Germinal center (tissue), 1 donor: ENCODE results near the gene TBC1D14.

Experiments
- DNase-seq: peaks from one replicate; pipeline ENCODE4 v3.0.0; 2012; ENCODE audit warnings: mixed read lengths, low spot score

The TBC1D14 gene

DNA sequence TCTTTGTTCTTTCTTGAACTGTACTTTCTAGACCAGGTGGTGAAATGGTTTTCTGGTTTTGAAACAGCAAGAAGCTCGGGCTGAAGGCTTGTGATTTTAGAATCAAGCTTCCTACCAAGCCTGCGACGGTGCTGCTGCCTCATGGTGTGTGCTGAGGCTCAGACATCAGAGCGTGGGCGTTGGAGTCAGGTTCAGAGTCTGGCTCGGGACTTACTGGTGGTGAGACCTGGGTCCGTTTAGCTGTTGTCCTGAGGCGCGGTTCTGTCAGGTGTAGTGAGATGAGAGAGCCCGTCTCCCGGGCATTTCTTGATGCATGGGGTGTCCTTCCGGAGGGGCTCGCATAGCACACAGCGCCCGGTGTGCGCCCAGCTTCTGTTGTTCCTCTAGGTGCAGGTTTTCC, 113.9 kb downstream of the TBC1D14 start:
- DNase-seq, result no peak

DNA sequence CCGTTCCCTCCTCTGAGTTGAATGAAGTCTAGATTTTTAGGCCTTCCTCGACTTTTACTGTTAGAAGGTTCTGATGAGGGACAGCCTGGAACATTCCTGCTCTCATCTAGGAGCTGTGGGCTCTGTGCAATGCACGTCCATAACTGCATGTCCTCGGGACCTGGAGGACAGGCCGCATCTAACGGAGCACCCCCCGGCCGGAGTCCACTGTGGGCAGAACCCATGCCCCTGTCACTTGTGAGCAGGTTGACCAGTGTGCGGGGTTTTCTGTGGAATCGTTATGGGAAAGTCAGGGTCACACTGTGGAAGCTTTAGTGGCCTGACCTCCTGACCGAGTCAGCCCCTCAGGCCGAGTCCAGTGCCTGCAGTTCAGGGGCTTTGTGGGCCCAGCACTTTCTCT, 114.3 kb downstream of the TBC1D14 start:
- no peak for DNase-seq

DNA sequence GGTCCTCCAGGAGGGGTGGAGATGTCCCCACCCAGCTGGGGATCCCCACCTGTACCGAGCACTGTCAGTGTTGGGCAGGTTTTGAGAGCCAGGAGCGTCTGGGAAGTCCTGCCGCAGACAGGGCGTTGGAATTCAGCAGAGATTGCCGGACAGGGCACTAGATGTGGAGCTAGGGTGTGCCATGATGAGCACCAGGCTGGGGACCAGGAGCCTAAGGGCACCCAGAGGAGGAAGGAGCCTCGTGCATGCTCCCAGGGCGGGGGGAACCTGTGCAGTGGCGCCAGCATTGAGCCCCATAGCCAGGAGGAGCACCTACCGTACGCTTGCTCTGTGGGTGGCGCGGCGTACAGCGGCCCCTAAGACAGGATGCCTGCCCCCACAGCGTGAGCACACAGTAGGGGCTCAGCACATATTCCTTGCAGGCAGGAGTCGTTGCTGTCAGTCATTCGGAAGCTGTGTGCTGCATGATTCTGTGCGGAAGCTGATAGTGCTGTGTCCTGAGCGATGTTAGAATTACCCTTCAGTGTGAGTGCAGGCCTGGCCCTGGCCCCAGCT, 114.8 kb downstream of the TBC1D14 start:
- no peak for DNase-seq

DNA sequence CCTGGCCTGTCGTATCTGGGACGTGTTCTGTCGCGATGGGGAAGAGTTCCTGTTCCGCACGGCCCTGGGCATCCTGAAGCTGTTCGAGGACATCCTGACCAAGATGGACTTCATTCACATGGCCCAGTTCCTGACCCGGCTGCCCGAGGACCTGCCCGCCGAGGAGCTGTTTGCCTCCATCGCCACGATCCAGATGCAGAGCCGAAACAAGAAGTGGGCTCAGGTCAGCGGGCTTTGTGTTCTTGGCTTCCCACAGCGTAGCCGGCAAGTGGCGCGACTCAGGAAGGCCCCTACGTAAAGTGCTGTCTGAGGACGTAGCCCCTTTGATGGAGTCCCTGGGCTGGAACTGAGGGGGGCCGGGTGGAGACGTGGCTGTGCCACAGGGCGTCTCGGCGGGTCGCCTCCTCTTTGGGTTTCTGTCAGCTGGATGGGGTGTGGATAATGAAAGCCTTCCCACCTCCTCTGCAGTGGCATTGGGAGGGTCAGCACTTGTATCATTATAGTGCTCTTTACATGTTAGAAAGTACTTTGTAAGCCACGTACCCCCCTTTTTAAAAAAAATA, 115.5 kb downstream of the TBC1D14 start:
- no peak for DNase-seq

DNA sequence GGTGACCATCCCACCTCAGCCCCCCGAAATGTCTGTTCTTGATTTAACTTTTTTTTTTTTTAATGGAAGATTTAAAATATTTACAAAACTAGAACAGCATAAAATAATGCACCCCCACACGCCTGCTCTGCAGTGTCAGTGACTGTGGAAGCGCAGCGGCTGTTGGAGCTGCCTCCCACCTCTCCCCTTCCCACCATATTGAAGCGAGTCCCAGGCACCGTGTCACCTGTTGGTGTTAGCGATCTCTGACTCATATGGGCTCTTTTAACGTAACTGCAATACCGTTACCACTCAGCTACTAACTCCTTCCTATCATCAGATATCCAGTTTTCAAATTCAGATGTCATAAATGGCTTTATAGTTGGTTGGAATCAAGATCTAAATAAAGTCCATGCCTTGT, 116.5 kb downstream of the TBC1D14 start:
- no peak for DNase-seq

DNA sequence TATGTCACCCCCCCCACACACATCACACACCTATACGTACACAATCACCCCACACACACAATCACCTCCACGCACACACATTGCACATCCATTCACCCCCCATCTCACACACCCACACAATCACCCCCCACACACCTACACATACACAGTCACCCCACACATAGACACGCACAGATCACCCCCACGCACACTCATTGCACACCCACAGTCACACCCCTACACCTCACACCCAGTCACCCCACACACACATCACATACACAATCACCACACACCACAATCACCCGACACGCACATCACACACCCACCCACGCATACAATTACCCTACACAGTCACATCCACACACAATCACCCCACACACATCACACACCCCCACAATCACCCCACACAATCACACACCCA, 117.7 kb downstream of the TBC1D14 start:
- DNase-seq, result no peak

DNA sequence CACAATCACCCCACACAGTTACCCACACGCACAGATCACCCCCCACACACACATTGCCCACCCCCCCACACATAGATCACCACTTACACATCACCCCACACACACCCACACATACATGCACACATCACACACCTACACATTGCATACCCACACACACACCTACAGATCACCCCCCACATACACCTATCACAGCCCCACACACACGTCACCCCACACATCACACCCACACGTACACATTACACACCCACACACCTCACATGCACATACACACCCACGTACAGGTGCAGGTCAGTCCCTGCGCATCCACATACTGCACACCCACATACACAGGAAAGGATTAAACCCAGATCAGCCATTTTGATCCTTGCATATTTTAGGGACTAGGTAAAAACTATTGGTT, 118.3 kb downstream of the TBC1D14 start:
- DNase-seq, result no peak

DNA sequence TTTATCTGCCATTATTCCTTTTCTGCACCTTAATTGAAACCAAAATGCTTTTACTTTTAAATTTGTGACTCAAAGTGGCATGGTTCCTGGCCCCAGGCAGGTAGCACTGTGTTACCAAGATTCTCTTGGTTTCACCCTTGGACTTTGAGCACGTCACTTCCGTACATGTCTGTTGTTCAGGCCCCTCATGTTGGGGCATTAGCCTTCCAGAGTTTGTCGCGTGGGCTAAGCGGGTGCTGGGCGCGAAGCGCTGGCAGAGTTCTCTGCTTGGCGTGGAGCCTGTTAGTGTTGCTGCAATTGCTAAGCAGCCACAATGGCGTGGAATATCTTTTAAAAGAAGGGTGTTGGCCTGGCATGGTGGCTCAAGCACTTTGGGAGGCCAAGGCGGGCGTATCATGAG, 119.6 kb downstream of the TBC1D14 start:
- no peak for DNase-seq

DNA sequence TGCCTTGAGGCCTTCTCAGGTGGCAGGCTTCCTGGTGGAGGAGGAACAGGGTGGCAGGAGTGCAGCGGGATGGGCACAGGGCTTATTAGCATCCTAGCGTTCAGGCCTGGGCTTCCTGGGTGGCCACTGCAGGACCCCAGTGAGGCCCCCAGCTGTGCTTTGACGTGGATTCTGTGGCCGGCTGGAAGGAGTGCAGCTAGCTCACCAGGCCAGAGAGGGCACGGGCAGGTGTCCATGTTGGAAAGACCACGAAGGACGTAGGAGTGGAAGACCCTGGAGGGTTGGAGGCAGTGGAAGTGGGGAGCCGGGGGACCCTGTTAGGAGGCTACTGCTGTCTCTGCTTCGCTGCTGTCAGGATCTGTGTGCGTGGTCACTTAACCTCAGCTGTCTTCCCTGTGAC, 120.3 kb downstream of the TBC1D14 start:
- DNase-seq, result no peak

DNA sequence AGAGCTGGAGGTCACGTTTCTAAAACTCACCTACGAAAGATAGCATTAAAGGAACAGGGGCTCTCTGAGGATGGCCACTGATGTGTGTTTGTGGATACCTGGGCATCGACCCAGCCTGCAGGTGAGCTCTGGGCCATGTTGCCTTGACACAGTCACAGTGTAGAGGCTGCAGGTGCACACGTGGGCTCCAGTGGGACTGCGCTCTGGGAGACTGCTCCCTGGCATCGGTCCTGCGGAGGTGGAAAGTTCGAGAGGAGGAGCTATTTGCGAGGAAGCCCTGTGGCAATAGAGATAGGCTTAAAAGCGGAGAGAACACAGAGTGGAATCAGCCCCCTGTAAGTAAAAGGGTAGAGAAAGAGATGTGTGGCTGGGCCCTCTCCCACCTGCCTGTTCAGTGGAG, 121.2 kb downstream of the TBC1D14 start:
- DNase-seq, result no peak

DNA sequence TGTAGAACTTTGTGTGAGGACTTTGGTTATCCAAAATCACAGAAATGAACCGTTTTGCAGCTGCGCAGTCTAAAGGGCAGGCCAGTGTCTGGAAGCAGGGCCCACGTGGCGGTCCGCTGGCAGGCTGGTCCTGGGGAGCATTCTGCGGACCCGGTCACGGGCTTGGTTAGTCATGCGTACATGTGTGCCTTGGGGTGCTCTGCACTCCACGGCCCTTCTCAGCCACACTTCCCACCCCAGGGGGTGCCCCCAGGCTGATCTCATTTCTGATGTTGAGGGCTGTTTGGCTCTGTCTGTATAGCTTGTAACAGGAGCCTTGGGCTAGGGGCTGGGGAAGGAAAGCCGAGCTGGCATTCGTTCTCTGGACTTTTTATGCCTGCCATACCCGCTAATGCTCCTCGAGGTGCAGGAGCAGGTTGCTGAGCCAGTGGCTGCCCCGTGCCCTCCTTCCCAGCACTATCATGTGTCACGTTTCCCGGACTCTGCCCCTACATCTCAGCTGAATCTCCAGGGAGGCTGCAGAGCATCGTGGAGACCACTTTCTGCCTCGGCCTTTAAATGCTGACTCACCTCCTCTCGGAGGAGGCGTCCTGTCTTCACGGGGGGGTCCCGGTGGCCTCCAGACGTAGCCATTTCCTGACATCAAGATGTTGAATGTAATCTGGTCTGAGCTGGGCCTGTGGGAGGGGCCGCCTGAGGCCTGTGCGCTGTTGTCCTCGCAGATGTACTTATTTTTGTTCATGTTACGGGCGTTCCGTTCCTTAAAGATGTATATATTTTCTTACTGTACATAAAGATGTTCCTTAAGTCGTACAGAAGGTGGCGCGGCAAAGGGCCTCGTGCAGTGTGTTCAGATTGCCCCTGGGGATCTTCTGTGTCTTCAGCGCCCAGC, 122.2 kb downstream of the TBC1D14 start:
- DNase-seq, result no peak

DNA sequence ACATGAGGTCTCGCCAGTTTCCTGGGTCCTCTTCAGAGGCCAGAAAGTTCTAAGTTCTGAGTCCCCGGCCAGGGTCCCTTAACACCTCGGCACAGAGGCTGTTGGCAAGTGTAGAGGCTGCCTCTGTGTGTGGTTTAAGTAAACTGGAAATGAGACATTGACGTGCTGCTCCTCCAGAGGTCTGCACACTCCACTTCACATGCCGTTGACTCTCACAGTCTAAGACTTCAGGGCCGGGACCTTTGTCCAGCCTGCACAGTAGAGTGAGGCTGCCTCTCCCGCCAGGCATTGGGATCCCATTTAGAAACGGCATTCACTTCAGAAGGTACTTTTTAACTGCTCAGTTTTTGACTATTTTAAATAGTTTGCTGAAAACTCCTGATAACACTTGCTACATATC, 123.0 kb downstream of the TBC1D14 start:
- no peak for DNase-seq

DNA sequence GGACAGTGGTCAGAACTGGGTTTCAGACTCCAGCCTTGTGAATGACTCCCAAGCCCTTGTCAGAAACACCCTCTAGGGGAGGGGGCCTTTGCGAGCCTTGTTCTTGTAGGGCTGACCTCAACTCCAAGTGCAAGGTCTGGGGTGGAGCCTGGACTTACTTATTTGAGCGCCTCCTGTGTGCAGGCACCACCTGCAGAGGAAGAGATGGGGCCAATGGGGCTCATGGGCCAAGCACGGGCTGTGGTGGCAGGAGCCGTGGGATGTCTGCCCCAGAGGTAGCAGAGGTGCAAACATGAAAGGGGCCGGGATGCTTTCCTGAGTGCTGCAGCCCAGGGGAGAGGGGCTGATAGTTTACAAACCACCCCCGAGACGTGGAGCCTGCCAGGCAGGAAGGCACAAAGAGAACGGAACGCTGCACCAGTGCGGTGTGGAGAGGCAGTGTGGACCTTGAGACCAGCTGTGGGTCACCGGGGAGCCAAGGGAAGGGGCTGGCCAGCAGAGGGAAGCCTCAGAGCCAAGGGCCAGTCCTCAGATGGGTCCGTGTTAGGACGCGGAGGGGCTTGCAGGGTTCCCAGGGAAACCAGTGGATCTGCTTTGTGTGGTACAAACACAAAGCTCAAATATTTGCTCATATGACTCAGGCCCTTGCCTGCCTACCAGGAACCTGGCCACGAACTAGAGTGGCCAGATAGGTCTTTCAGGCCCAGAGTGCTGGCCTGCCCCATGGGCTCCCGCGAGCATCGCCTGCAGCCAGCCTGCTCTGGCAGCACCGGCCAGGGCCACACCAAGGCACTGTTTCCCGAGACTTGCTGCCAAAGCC, 124.8 kb downstream of the TBC1D14 start:
- no peak for DNase-seq

DNA sequence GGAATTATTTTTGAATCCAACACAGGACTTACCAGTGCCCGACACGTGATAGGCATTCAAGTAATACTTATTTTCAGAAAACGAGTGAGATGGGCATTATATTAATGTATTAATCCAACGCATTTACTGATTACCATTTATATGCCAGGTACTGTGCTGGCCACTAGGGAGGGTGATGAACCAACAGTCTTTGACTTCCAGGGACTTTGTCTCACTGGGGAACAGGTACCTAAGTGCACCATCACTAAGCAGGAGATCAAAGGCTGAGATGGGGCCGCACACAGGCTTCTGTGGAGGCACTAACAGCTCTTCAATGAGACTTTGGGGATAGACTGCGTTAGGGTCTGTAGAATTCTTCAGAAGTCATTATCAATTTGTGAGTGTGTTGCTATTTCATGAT, 127.8 kb downstream of the TBC1D14 start:
- DNase-seq, result no peak

DNA sequence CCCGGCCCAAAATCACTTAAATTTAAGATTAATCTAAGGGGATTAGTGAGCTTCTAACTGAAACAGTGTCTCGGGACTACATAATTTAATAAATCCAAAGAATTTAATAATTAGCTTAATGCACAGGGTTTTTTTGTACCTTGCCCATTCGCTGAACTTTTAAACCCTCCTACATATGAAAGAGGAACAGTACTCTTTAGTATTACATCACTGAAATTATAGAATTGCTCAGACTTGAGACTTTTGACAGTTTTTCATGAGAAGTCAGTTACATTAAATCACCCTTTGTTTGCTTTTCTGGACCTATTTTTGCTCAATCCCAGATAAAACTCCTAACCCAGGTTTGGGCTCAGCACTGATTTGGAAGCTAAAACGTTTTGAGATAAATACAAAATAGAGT, 131.1 kb downstream of the TBC1D14 start:
- DNase-seq, result no peak

DNA sequence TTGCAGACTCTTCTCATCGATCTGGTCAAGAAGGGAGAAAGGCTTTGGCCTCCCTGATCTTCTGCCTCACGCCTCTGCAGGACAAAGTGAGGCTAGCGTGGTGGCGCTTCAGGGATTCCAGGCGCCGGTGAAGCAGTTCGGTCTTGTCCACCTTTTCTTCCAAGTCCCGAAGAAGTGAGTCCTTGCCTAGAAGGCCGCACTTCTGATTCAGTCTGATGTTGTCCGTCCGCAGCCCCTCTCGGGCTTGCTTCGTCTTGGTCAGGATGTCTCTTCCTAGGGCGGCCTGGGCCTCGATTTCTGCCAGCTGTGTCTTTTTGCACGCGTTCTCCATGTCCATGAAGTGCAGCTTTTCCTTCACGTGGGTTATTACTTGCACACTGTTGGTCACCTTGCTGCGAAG, 131.6 kb downstream of the TBC1D14 start:
- DNase-seq, result no peak

DNA sequence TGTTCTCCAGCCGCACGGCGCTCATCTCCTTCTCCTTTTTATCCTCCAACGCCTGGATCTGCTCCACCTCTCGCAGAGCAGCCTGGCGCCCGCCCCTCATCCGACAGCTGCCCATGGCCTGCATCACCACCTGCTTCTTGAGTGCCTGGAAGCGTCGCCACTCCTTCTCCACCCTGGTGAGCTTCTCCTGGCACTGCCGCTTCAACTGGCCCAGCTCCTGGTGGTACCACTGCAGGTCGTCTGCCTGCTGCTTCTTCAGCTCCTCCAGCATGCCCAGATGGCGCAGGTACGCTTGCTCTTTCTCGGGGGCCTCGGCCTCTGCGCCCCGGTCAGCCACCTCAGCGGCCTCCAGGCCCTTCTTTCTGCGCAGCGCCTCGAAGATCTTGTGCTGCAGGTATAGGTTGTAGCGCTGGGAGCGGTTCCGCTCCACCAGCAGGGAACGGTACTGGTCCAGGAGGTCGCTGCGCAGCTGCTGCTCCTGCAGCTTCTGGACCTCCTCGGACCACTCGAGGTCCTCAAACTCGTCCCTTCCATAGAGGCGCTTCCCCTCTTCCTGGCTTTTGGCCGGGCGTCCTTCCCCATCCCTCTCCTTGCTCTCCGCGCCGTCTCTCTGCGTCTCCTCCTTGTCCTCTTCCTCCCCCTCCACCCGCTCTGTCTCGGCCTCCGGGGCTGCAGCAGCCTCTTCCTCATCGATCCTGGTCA, 132.3 kb downstream of the TBC1D14 start:
- peak; percentile 14 for DNase-seq

DNA sequence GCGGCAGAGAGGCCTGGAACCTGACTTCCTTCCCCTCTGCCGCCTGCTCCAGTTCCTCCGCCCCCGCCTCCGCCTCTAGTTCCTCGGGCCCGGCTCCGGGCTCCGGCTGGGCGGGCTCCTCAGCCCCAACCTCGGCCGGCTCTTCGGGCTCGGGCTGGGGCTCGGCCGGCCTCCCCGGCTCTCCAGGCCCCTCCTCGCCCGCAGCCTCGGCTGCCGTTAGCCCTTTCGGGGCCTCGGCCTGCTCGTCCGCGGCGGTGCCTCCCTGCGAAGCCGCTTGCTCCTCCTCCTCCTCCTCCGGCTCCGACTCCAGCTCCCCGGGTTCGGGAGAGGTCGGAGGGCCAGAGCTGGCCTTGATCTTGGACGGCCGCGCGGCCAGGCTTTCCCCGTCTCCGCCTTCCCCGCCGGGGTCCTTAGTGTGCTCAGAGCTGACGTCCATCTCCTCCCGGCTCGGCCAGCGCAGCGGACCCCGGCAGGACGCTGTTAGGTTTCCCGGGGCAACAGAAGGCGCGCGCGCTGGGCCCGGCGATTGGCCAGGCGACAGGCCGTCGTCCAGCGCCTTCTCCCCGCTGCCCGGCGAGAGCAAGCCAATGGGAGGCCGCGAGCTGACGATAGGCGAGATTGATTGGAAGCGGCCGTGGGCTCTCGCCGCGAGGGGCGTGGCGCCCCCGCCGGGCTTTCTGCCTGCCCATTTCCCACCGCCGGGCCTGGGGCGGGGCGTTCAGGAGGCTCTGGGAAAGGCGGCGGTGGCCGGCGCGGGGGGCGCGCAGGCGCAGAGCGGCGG, 133.1 kb downstream of the TBC1D14 start:
- peak; percentile 99 for DNase-seq

DNA sequence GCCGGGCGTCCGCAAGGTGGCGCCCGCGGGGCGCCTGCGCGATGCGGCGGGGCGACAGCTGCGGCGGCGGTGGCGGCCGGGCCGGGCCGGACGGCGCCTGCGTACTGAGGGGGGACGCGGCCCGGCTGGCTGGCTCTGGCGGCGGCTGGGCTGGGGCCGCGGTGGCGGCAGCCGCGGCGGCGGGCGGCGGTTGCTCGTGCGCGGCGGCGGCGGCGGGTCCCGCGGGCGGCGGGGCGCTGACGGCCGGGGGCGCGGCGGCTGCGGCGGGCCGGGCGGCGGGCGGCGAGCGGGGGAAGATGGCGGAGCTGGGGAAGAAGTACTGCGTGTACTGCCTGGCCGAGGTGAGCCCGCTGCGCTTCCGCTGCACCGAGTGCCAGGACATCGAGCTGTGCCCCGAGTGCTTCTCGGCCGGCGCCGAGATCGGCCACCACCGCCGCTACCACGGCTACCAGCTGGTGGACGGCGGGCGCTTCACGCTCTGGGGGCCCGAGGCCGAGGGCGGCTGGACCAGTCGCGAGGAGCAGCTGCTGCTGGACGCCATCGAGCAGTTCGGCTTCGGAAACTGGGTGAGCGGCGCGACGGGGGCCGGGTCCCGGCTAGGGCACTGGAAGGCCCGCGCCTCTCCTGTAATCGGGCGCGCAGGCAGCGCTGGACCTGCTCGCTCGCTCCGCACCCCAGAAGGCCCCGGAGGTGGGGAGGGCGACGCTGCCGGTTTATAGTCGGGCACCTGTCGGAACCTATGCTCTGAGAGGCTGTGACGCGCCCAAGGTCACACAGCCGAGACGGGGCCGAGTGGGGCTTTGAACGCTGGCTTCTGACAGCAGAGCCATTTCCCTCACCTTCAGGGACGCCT, 133.9 kb downstream of the TBC1D14 start, which contains the start of gene TADA2B:
Gene TADA2B, plus strand, starts transcription at position 89 of the 853 bp plus-strand sequence. Its CDS starts 208 bp downstream, at position 297.
- DNase-seq, result peak; percentile 70
